Activated gamma-delta T cell (primary cell): ENCODE measurements around the gene INPP5F.
"Not testable (repeated sequence)": the region's sequence is repeated elsewhere in the genome, so short reads cannot be mapped to it uniquely, and the experiment has no call there.

Experiments used
- DNase-seq: peaks from one replicate; lab custom pipeline; 2025; lab: John Stamatoyannopoulos, UW

INPP5F gene

DNA sequence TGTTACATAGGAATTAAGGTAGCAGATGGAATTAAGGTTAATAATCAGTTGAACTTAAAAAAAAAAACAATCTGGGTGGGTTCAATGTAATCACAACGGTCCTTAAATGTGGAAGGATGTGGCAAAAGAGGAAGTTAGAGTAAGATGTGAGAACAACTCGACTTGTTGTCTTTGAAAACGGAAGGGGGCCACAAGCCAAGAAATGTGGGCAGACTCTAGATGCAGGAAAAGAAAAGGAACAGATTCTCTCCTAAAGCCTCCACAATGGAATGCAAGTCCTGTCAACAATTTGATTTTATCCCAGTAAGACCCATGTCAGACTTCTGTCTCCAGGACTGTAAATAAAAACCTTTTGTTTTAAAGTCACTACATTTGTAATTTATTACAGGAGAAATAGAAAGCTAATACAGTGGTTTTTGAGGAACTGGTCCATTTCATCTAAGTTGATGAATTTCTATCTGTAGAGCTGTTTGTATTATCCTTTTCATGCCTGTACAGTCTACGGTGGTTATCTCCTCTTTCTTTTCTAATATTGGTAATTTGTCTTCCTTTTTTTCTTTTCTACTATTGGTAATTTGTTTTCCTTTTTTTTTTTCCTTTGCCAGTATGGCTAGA lies 138.2 kb downstream of the INPP5F start:
- DNase-seq, result no peak

GRCh38 chr10:119865699-119866240 lies 139.9 kb downstream of the INPP5F start:
- no peak for DNase-seq

DNA sequence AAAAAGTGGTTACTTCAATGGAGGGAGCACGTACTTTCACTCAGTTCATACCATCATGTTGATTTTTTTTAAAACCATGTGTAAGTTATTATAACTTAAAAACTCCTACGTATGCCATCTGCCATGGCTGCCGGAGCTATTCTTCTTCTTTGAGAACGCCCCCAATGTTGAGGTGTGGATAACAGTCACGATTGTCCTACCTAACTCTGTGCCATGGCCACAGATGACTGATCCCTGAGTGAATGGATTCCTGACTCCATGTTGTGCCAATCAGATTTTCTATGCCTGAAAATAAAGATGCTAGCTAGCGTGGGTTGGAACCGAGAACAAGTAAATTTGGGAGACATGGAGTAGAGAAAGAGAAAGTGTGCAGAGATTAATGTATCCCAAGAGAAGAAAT lies 141.5 kb downstream of the INPP5F start:
- no peak for DNase-seq

DNA sequence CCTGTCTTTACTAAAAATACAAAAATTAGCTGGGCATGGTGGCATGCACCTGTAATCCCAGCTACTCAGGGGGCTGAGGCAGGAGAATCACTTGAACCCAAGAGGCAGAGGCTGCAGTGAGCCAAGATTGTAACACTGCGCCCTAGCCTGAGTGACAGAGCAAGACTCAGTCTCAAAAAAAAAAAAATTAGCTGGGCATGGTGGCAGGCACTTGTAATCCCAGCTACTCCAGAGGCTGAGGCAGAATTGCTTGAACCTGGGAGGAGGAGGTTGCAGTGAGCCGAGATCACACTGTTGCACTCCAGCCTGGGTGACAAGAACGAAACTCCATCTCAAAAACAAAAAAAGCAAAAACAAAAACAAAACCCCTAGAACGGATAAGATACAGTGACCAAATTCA lies 143.5 kb downstream of the INPP5F start:
- not testable (repeated sequence) for DNase-seq

- peak; percentile 46 for DNase-seq
Measured at GRCh38 chr10:119871881-119872609, 146.2 kb downstream of the INPP5F start.

DNA sequence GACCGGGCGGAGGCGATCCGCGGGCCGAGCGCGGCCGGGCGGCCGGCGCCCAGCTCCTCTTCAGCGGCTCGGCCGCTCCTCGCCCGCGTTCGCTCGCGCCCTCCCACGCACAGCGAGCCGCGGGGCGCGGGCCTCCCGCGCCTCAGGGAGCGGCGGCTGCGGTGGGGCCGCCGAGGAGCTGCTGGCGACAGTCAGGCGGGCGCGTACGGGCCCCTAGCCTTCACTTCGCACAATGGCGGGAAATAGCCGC lies 146.7 kb downstream of the INPP5F start, which contains the start of gene MCMBP:
MCMBP (minus strand) TSS at position 234 of the 250 bp plus-strand sequence. CDS start 259 bp downstream, outside the sequence.
- DNase-seq, result no peak

GRCh38 chr10:119872860-119873681 lies 147.2 kb downstream of the INPP5F start:
- DNase-seq, result peak; percentile 82

- DNase-seq, result no peak
Measured at GRCh38 chr10:119878524-119878923, 152.7 kb downstream of the INPP5F start.
